Motor neuron (in vitro differentiated cells): ENCODE data around the gene GCNT3. TPM values are rescaled to one million over a fixed set of nuclear protein-coding genes. Genes with fewer than 3 reads are reported as not detected.
A peak's percentile ranks its signal among the peaks of the same experiment; 100 is the strongest.

Experiments used
- ATAC-seq, 8 experiments: fragments of 200-7000 bp; cut with Tn5 transposase; replicated peaks in 6 of 8; 2 replicates each; pipeline ENCODE4 v1.8.0; 2021; ENCODE audit warnings: mild to moderate bottlenecking in 8 of 8, moderate library complexity in 8 of 8
- H3K27ac ChIP-seq, 2 donors: fragments of 250-450 bp; sonication (Bioruptor Pico); 2 replicates each; pipeline ENCODE4 v1.9.0; 2021; ENCODE audit warnings: antibody characterized with exemption in 2 of 2, mild to moderate bottlenecking in 2 of 2, moderate library complexity in 1 of 2
- H3K4me1 ChIP-seq, 2 donors: fragments of 250-450 bp; sonication (Bioruptor Pico); replicated peaks in 1 of 2; 2 replicates each; pipeline ENCODE4 v1.6.1; 2021; ENCODE audit warnings: antibody characterized with exemption in 2 of 2, mild to moderate bottlenecking in 2 of 2, moderate library complexity in 1 of 2
- H3K4me3 ChIP-seq, 5 donors: fragments of 250-450 bp; sonication (Bioruptor Pico); 2 replicates each; pipeline ENCODE4 v1.9.0; 2021; ENCODE audit warnings: antibody characterized with exemption in 5 of 5, mild to moderate bottlenecking in 5 of 5, moderate library complexity in 4 of 5
- WGBS, 10 experiments: fragments of 450-650 bp; shearing (Covaris generic); methylation state at CpG; one replicate each; pipeline ENCODE4 v1.0.0; 2022; 5-methylcytosine and 5-hydroxymethylcytosine counted together
- in situ Hi-C, 9 experiments: fragments of 400-800 bp; cut with MboI; loops; one replicate each; pipeline ENCODE4 v1.15.0; 2021; ENCODE audit warnings: low sequenced_read_pairs in 9 of 9, low pct_unique_long_range_greater_than_20kb in 2 of 9; ENCODE audit not compliant: unreplicated experiment in 9 of 9
- total RNA-seq, 8 experiments: library from RNA; unstranded; fragments of 300-600 nt; gene quantifications; 2 replicates each; pipeline versions ENCODE4 v1.2.3 to v1.2.4, GENCODE V29; 2022

The GCNT3 gene
- total RNA-seq, 8 experiments from 2014 or later, result 0.08 to 67.3 (median 0.93) TPM

DNA sequence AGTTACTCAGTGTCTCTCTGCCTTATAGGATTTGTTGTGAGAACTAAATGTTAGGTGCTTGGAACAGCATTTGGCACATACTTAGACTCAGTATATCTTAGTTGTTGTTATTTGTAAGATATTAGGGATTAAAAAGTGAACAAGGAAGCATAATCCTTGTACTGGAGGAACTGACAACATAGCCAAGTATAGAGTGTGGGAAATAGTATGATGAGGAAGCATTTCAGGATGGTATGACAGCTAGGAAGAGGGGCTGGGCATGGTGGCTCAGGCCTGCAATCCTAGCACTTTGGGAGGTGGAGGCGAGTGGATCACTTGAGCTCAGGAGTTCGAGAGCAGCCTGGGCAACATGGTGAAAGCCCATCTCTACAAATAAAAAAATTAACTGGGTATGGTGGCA, 16.6 kb upstream of the GCNT3 start:
- in situ Hi-C loops, result no loop called here
- Histone ChIP-seq H3K4me1 (no peaks in the 10 kb centered on the region), H3K27ac (no peak overlapping the region), H3K4me3 (no peak overlapping the region)
- no peak for ATAC-seq
- 60 to 100% (median 86%) methylated on average over 1 to 2 of the region's 2 CpGs; no CpG with 5 or more reads in 4 of the 10 experiments for WGBS, 10 experiments

DNA sequence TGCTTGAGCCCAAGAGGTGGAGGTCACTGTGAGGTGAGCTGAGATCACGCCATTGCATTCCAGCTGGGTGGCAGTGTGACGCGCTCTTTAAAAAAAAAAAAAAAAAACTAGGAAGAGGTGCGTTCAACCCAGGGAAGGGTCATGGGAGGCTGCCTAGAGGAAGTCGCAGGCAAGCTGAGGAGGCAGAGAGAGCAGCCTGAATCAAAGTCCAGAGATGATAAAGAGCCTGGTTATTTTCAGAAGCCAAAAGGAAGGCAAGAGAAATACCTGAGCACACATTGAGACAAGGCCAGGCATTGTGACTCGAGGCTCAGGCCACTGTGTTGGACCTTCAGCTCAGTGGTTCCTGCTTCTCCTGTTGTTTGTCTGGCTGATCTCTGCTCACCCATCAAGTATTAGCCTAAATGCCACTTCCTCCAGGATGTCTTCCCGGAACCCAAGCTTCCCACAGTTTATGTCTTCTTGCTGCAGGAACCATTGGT, 16.1 kb upstream of the GCNT3 start:
- in situ Hi-C loops, result no loop called here
- ATAC-seq, result no peak
- Histone ChIP-seq H3K4me1 (no peaks in the 10 kb centered on the region), H3K4me3 (no peak overlapping the region), H3K27ac (no peak overlapping the region)
- WGBS, 10 experiments, result 40 to 85% (median 80%) methylated on average over 1 to 6 of the region's 7 CpGs; no CpG with 5 or more reads in 1 of the 10 experiments

DNA sequence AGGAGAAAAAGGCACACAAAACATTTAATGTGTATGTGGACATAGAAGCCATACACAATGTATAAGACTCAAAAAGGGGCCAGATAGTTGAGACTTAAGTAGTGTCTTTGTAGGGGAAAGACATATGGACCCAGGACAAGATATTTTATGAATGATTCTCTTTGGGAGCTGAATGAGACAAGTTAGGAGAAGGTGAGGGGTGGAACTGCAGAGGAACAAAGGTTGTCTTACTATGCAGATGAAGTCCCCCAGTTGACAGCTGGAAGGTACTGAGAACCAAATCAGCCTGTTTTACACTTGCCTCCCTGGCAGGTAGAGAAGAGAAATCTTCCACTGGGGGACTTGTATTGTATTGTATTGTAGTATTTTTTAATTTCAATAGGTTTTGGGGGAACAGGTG, 14.9 kb upstream of the GCNT3 start:
- H3K4me3 ChIP-seq, result no peak overlapping the region
- ATAC-seq, result no peak
- no peaks in the 10 kb centered on the region for H3K4me1 ChIP-seq
- in situ Hi-C loops, result no loop called here
- no peak overlapping the region for H3K27ac ChIP-seq

DNA sequence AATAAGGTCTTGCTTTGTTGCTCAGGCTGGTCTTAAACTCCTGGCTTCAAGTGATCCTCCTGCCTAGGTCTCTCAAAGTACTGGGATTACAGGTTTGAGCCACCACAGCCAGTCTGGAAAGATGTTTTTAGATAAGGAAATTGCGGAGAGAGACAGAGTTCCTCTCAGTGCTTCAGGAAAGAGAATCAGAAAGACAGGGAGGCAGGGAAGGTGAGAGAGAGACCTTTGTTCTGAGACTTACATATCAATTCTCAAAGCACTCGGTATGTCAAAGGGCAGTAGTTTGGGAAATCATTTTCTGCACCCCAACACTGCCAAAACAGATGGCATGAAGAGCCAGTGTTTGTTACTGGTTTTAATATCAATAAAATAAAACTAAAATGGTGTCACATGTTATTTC, 13.1 kb upstream of the GCNT3 start:
- no peak overlapping the region for H3K27ac ChIP-seq
- H3K4me1 ChIP-seq, result no peaks in the 10 kb centered on the region
- ATAC-seq, result no peak
- H3K4me3 ChIP-seq, result no peak overlapping the region
- in situ Hi-C loops, result no loop called here
- 60 to 100% (median 77%) methylated on average over 1 to 2 of the region's 2 CpGs; no CpG with 5 or more reads in 2 of the 10 experiments for WGBS, 10 experiments

DNA sequence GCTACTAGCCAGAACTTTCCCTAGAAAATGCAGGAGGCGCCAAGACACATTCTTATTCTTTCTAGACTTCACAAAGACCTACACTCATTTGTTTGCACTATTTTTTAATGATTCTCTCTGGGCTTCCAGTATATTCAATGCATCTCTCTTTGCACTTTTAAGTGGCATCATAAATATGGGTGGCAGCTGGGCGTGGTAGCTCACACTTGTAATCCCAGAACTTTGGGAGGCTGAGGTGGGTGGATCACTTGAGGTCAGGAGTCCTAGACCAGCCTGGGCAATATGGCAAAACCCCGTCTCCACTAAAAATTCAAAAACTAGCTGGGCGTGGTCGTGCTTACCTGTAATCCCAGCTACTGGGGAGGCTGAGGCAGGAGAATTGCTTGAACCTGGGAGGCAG, 5.6 kb upstream of the GCNT3 start:
- Histone ChIP-seq H3K4me1 (no peaks in the 10 kb centered on the region), H3K27ac (no peak overlapping the region), H3K4me3 (no peak overlapping the region)
- ATAC-seq, result peak in 1 of 8 experiments; percentile 30
- WGBS, 10 experiments, result 0 to 100% (median 71%) methylated on average over 1 to 5 of the region's 5 CpGs; no CpG with 5 or more reads in 4 of the 10 experiments
- in situ Hi-C loops, result no loop called here

DNA sequence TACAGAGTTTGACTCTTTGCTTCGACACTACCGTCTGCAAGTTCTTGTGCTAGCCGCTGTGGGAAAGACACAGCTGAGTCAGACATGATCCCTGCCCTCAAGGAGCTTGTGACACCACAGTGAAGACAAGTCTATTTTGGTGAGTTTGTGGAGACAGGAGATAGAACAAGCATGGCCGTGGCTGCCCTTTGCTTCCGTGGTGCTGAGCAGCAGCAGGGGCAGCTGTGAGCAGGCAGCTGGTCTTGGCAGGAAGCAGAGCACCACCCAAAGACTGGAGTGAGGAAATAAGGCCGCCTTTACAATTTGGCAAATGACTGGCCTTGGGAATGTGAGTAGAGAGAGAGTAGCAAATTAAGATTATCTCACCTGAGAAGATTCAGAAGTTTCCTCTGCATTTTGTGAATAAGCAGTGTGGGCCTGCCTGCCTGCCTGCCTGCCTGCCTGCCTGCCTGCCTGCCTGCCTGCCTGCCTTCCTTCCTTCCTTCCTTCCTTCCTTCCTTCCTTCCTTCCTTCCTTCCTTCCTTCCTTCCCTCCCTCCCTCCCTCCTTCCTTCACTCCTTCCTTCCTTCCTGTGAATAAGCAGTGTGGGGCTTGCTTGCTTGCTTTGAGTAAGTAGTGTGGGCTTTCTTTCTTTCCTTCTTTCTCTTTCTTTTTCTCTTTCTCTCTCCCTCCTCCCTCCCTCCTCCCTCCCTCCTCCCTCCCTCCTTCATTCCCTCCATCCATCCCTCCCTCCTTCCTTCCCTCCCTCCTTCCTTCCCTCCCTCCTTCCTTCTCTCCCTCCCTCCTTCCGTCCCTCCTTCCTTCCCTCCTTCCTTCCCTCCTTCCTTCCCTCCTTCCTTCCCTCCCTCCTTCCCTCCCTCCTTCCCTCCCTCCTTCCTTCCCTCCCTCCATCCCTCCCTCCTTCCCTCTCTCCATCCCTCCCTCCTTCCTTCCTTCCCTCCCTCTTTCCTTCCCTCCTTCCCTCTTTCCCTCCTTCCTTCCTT, 1.6 kb upstream of the GCNT3 start:
- Histone ChIP-seq H3K4me1 (peaks cover 0 to 7% of the 10 kb centered on the region in 2 donors), H3K4me3 (no peak overlapping the region), H3K27ac (no peak overlapping the region)
- peak in 1 of 8 experiments; percentile 27 for ATAC-seq
- in situ Hi-C loops, result no loop called here
- 34 to 100% (median 93%) methylated on average over 3 to 5 of the region's 7 CpGs; no CpG with 5 or more reads in 3 of the 10 experiments for WGBS, 10 experiments

DNA sequence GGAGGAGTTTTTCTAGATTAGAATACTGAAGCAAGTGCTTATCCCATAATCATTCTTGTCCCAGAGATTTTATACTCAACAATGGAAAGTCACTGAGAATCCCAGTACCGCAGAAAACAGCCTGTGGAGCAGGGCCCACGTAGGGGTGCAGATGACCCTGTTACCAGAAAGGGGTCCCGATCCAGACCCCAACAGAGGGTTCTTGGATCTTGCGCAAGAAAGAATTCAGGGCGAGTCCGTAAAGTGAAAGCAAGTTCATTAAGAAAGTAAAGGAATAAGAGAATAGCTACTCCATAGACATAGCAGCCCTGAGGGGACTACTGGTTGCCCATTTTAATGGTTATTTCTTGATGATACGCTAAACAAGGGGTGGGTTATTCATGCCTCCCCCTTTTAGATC, 2.6 kb downstream of the GCNT3 start:
- H3K27ac ChIP-seq, result no peak overlapping the region
- WGBS, 10 experiments, result 60 to 100% (median 82%) methylated on average over 2 to 6 of the region's 7 CpGs; no CpG with 5 or more reads in 2 of the 10 experiments
- H3K4me1 ChIP-seq, result peaks cover 6 to 17% of the 10 kb centered on the region in 2 donors
- ATAC-seq, result no peak
- in situ Hi-C loops, result no loop called here
- H3K4me3 ChIP-seq, result no peak overlapping the region

DNA sequence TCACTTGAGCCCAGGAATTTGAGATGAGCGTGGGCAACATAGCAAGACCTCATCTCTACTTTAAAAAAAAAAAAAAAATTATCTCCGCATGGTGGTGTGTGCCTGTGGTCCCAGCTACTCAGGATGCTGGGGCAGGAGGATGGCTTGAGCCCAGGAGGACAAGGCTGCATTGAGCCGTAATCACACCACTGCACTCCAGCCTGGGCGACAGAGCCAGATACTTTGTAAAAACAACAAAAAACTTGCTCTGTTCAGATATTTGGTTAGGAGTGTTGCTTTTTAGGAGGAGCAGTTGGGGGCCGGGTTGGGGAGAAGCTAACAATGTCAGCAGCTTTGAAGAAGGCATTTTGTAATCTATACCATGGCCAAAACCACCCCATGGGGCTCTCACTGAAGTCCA, 4.1 kb downstream of the GCNT3 start:
- WGBS, 10 experiments, result 73 to 100% (median 87%) methylated on average over 1 to 5 of the region's 5 CpGs; no CpG with 5 or more reads in 2 of the 10 experiments
- H3K27ac ChIP-seq, result no peak overlapping the region
- H3K4me3 ChIP-seq, result no peak overlapping the region
- no peak for ATAC-seq
- peaks cover 6 to 17% of the 10 kb centered on the region in 2 donors for H3K4me1 ChIP-seq
- in situ Hi-C loops, result no loop called here

DNA sequence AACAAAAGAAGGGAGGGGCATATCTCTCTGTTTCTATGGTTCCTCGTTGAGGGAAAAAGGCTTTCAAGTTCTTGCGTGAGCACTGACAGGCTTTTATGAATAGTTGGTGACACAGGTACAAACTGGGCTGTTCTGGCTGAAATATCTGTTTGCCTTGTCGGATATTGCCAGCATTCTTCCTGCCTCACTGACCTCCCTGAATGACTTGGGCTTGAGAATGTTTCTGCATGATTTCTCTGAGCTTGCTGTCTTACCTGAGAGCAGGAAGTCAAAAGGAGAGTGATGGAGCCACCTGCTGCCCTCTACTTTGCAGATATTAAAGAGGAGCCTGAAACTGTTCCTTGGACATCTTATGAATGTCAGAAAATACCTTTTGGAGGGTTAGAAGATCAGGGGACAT, 4.8 kb downstream of the GCNT3 start:
- in situ Hi-C loops, result no loop called here
- peak in 5 of 8 experiments; percentile 67 to 89 (median 78) for ATAC-seq
- Histone ChIP-seq H3K4me3 (peak overlapping the region in 3 of 5 donors; percentile 11 to 32 (median 21)), H3K4me1 (peaks cover 6 to 16% of the 10 kb centered on the region in 2 donors), H3K27ac (no peak overlapping the region)
- WGBS, 10 experiments, result 6 to 100% (median 46%) methylated on average over 1 to 3 of the region's 3 CpGs; no CpG with 5 or more reads in 2 of the 10 experiments

DNA sequence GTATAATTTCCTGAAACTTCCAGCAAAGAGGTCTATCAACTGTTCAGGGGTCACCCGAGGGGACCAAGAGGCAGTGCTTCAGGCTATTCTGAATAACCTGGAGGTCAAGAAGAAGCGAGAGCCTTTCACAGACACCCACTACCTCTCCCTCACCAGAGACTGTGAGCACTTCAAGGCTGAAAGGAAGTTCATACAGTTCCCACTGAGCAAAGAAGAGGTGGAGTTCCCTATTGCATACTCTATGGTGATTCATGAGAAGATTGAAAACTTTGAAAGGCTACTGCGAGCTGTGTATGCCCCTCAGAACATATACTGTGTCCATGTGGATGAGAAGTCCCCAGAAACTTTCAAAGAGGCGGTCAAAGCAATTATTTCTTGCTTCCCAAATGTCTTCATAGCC, 6.8 kb downstream of the GCNT3 start:
- in situ Hi-C loops, result no loop called here
- no peak overlapping the region for H3K27ac ChIP-seq
- H3K4me1 ChIP-seq, result peaks cover 6 to 10% of the 10 kb centered on the region in 2 donors
- 33 to 100% (median 85%) methylated on average over 1 to 2 of the region's 4 CpGs; no CpG with 5 or more reads in 2 of the 10 experiments for WGBS, 10 experiments
- peak in 2 of 8 experiments; percentile 24 to 26 for ATAC-seq
- H3K4me3 ChIP-seq, result no peak overlapping the region

DNA sequence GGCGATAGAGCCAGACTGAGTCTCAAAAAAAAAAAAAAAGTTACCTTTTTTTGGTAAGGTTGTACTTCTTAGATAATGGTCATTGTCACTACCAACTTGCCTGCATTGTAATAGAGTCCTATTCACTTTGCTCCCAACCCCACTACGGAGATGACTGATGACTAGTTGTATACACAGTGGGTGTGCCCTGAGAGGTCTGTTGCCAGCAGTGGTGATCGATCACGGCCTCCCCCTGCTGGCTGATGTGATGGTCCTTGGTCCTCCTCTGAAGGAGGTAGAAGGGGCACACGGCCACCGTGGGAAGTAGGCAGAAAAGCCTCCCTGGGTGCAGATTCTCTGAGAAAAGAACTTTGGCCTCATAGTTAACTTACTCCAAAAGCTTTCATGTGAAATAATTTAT, 10.7 kb downstream of the GCNT3 start:
- 10 to 100% (median 33%) methylated on average over 1 to 3 of the region's 6 CpGs; no CpG with 5 or more reads in 3 of the 10 experiments for WGBS, 10 experiments
- ATAC-seq, result peak; percentile 50 to 100 (median 75)
- Histone ChIP-seq H3K4me3 (no peak overlapping the region), H3K4me1 (no peaks in the 10 kb centered on the region), H3K27ac (no peak overlapping the region)
- in situ Hi-C loops, result loop anchor here in 2 of 9 experiments (10.0 kb wide), 1 partner anchor 87 kb away; no protein-coding TSS in a partner anchor

DNA sequence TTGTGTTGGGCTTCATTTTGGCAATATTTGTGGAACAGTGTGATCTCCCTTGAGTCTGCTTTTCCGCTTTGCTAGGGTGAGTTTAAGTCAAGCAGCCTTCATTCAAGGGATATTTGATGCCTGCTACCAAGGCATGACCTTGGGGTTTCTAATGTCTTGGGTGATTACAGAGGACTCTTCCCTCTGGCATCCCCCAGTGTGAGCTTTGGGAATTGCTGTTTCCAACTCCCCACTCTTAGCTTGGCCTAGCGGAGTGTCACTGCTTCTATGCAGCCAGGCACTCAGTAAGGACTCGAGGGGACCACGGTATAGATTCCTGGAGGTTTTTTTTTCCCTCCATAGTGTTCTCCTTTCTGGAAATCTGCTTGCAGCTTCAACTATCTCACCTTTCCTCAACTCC, 21.1 kb downstream of the GCNT3 start:
- peak in 5 of 8 experiments; percentile 36 to 86 (median 72) for ATAC-seq
- 30 to 86% (median 59%) methylated on average over 1 to 4 of the region's 4 CpGs; no CpG with 5 or more reads in 4 of the 10 experiments for WGBS, 10 experiments
- in situ Hi-C loops, result loop anchor here in 1 of 9 experiments (25.0 kb wide), 1 partner anchor 95 kb away; no protein-coding TSS in a partner anchor
- H3K4me1 ChIP-seq, result peaks cover 0 to 4% of the 10 kb centered on the region in 2 donors
- H3K27ac ChIP-seq, result no peak overlapping the region
- no peak overlapping the region for H3K4me3 ChIP-seq

DNA sequence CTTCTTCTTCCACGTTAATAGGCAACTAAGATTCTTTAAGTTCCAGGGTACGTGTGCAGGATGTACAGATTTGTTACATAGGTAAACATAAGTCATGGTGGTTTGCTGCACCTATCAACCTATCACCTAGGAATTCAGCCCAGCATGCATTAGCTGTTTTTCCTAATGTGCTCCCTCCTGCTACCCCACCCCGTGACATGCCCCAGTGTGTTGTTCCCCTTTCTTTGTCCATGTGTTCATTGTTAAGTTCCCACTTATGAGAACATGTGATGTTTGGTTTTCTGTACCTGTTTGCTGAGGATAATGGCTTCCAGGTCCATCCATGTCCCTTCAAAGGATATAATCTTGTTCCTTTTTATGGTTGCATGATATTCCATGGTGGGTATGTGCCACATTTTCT, 24.6 kb downstream of the GCNT3 start:
- in situ Hi-C loops, result loop anchor here in 1 of 9 experiments (25.0 kb wide), 1 partner anchor 99 kb away; no protein-coding TSS in a partner anchor
- no peak for ATAC-seq
- no peak overlapping the region for H3K27ac ChIP-seq
- H3K4me1 ChIP-seq, result peaks cover 0 to 4% of the 10 kb centered on the region in 2 donors
- WGBS, 10 experiments, result 20 to 100% (median 85%) methylated on average over 1 to 3 of the region's 3 CpGs; no CpG with 5 or more reads in 5 of the 10 experiments
- no peak overlapping the region for H3K4me3 ChIP-seq
